GM10847 (cell line): Measurements from ENCODE around the gene SLX4IP.

Experiments
- POLR2A ChIP-seq: IDR thresholded peaks from 2 replicates; pipeline ENCODE4 v1.6.1; 2011; ENCODE audit not compliant: insufficient read length; ENCODE audit errors: extremely low read depth

SLX4IP gene

DNA sequence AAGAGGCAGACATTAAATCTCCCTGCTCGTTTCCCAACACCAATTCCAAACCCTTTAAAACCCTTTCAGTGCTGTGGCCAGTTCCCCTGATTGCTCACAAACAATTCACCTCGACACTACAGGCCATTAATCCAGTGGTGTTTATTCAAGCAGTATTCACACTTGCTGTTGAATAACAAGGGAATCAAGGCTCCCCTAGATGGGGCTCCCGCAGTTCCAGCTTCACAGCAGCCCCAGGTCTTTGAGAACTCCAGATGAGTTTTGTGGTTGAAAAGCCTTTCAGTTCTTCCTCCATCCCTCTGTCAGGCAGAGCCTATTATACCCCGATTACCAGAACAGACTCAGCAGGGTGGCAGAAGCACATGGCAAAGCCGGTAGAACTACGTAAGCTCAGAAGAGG lies 202.5 kb downstream of the SLX4IP start:
- no peak for TF ChIP-seq POLR2A

DNA sequence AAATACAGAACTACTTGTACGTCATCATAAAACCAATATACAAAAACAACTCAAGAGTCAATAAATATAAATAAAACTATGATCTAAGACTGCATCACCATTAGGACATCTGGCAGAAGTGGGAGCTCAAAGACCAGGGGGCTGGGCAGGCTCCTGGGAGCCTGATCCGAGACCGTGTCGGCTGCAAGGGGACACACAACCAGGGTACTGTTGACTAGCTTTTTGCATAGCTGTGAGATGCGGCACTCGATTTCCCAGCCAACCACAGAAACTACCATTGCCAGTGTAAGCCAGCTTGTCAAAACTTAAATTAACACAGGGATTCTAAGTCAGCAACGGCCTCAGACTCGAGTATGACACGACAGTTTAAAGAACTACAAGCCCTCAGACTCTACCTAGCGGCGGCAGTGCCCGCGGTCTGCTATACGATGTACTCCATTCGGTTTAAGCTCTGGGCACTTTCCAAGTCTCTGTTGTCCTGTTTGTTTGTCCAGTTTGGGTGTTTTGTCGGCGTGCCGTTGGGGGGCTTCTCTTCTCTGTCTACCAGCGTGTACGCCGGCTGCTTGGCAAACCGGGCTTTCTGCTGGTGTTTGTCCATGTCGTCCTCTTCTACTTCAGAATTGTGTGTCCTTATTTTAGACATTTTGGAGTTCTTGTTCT lies 204.1 kb downstream of the SLX4IP start:
- no peak for TF ChIP-seq POLR2A

DNA sequence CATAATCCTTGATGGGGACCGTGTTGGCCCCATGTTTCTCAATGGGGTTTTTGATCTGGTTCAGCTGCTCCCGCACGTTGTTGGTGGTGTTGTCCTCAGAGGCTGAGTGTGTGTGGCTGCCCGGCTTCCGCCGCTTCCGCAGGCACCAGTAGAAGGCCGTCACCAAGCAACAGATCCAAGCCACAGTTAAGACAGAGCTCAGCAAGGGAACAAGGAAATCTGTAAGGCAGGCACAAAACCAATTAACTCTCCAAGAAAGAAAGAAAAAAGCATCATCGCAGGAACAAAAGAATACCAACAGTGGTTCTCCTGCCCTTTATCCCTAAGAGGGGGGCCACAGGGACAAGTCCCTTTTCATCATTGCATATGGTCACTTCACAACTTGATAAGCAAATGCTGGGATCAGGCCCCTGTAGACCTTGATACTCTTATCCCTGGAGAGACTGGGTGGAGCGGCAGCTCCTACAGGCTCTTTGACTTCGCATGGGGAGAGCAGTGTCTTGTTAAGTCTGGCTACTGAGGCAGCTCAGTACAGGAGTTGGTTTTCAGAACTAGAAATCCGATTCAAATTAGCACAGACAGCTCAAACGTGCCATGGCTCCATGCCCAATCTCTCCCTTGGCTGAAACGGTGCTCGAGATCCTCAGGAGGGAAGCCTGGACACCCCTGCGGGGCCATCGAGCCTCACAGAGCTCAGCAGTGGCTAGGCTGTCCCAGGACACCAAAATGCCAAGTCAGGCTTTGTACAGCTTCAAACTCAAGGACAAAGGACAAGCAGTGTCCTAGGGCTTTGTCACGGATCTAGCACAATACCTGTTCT lies 204.8 kb downstream of the SLX4IP start:
- no peak for TF ChIP-seq POLR2A

DNA sequence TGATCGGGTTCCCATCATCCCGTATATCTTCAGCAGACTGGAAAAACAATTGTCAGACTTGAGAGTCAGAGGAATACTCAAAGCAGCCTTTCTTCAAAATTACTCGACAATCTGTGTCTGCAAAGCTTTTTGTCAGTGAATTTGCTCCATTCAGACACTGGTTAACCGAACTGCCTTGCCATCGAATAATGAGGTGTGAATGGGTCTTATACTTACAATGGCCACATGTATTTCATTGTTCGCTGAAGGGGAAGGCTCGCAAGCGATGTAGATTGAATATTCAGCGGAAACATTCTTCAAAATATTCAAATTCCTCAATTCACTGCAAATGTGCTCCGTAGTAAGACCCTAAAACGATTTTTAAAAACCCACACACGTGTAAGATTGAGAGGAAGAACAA lies 205.8 kb downstream of the SLX4IP start:
- TF ChIP-seq POLR2A = no peak

DNA sequence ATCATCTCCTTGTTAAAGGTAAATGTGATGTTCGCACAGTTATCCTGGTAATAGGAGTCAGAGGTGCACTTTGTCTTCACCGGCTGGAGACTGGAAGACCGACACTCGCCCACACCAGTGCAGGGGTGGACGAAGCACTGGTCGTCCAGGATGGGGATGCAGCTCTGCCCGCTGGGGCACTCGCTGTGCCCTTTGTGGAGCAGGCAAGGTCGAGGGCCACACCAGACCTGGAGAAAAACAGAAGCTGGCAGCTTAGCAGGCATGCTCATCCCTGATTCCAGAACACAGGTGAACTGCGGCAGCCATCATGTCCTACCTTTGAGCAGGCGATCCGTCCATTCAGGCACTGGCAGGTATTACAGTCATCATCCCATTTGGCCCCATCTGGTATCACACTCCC lies 206.4 kb downstream of the SLX4IP start:
- TF ChIP-seq POLR2A = no peak

DNA sequence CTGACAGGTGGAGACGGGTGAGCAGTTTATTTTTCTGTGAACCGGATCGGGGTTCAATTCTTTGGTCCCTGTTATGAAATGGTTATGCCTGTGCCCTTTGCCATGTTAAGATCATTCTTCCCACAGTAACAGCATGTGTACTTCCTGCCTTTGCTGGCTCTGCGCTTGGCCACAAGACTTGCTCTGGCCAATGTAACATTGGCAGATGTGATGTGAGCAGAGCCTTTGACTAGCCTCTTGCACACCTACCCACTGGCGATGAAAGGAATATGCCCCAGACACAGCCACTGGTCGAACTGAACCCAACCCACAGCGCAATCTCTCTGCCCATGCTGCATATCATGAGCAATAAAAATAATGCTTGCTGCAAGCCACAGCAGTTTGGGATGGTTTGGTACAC lies 206.8 kb downstream of the SLX4IP start:
- no peak for TF ChIP-seq POLR2A

DNA sequence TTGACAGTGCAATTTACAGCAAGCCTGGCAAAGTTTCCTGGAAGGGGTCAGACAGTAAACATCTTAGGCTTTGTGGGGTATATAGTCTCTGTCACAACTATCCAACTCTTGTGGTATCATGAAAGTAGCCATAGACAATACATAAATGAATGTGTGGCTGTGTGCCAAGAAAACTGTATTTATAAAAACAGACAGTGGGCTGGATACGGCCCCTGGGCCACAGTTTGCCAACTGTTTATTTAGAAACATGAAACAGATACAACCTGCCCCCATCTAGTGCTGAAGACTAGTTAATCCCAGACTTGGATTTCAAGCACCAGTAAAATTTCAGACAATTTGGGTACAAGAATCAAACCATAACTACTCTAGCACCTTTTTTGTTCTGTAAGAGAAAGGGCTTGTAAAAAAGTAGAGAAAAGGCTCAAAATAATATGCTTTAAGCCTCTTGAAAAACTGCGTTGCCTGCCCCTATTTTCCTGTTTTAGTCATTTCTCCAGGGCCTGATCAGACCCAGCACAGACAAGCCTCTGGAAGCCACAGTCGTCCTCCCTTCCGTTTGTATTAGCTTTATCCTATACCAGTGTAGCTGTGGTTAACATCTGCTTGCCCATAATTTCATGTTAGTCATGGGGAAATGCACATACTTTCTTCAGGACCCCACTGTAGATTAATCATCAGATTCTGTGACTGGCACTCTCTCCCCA lies 207.9 kb downstream of the SLX4IP start:
- no peak for TF ChIP-seq POLR2A

DNA sequence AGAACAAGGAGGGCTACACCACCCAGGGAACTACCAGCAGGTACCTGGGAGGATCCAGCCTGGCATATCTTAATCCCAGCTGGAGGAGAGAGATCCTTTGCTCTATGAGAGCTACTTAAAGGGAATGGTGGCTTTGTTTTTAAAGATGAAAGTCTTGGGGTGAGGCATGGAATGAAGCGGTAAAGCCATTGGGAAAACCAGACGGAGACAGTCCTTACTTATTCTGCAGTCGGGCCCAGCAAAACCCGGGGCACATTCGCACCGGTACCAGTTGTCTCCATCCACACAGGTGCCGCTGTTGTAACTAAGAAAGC lies 208.4 kb downstream of the SLX4IP start:
- no peak for TF ChIP-seq POLR2A

DNA sequence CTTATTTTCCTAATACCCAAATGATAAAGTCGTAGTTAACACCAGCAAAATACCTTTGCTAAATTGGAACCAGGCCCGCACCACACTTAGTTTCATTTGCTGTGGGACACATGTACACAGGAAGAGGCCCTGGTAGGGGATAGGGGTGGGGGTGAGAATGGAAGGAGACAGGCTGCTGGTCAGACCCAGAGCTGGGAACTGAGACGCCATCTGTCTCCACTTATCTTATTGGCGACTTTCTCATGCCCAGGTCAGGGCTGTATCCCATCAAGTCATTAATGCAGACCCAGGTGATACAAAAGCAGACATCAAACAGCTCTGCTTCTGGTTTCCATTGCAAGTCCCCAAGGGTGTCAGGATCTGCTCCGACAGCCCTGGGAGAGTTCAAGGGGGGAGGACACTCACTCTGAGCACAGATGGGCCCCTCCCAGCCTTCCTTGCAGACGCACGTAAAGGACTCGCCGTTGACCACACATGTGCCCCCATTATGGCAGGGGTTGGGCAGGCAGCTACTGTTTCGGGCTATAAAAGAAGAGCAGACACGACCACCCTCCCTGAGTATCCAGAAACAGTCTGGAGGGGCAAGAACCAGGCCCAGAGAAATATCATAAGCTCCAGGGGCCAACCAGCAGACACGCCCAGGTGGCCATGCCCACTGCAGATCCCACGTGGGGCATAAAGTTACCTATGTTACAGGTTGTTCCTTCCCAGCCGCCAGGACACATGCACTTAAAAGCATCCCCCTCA lies 209.5 kb downstream of the SLX4IP start:
- TF ChIP-seq POLR2A = no peak

DNA sequence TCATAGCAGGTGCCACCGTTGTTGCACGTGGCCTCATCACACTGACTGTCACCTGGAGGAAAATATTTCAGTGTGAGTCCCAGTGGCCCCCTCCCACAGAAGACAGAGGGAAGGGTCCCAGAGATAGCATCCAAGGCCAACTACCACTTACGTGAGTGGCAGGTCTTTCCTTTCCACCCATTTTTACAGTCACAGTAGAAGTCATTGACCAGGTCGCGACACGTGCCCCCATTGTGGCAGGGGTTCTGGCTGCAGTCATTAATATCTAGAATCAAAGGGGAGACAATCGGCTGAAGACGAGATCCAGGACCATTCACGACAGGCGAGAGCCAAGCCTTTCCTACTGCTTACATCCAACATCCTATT lies 210.1 kb downstream of the SLX4IP start:
- TF ChIP-seq POLR2A = no peak

DNA sequence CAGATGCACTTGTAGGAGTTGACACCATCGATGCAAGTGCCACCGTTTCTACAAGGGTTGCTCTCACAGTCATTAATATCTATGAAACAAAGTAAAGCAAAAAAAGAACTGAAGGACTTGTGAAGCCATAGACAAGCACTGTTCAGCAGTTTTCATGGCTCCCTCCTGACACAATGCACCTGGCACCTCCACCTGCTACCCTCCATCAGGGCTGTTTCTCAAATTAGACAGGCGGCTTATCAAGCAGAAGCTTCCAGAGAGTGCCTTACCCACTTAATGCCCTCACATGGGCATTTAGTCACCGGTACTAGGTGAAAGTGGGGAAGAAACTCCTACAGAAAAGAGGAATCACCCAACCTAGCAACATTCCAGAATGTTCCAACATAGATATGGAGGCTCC lies 210.9 kb downstream of the SLX4IP start:
- no peak for TF ChIP-seq POLR2A

DNA sequence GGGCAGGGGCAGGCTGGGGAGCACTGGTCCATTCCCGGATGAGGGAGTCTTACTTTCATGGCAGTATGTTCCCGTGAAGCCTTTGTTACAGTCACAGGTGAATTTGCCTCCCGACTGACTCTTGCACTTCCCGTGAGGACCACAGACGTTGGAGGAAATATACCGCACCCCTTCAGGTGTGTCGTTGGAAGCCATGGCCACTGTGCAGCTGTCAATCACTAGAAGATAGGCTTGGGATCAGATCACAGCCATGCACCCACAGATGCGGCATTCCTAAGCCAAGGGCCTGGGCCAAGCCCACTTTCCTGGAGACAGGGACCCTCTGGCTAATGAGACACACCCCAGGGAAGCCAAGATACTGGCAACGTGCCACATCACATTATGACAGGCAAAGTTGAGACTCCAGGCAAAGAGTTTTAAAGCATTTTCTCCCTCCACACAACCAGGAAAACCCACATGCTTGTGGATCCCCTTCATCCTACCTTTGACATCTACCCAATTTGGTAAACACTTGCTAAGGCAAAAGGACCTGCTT lies 211.8 kb downstream of the SLX4IP start:
- no peak for TF ChIP-seq POLR2A

DNA sequence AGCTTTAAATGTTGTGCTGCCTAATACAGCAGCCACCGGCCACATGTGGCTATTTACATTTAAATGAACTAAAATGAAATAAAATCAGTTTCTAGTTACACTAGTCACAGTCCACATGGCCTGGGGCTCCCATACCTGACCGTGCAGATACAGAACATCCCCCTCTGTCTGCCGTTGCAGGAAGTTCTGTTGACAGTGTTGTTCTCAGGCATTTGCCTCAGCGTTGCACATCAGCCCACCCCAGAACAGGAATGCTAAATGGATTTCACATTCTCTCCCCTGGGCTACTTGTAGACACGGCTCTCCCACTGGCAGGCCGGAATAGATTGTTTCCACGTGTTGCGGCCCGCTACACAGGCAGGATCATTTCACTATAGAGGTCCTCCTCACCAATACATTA lies 212.4 kb downstream of the SLX4IP start:
- TF ChIP-seq POLR2A = no peak

DNA sequence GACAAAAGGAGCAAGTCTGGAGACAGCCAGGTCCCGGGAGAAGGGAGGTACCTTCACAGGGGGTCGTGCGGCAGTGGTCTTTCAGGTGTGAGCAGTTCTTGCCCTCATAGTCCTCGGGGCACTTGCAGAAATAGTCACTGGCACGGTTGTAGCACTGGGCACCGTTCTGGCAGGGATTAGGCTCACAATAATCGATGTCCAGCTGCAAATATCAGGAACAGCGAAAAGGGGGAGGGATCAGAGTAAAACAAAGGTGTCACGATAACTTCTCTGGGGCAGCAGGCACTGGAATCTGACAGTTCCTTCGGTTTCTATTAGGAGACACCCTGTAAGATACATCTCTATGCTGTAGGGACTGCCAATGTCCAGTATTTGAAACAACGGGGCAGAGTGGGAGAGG lies 212.8 kb downstream of the SLX4IP start:
- no peak for TF ChIP-seq POLR2A

DNA sequence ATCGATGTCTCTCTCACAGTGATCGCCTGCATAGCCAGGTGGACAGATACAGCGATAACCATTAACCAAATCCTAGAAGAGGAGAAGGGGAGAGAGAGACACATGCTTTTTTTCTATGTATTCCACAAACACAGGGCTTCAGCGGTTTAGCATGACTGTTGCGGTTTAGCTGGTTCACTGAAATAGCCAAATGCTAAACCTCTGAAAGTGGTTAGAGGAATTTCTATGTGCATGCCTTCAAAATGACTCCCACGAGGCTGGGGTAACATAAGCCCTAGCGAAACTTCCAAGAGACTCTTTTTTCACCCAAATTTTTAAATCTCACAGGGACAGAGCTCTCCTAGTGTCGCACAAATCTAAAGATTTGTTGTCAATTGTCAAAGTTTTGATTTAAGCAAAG lies 213.5 kb downstream of the SLX4IP start:
- TF ChIP-seq POLR2A = no peak
